HepG2 (cell line): Measurements from ENCODE around the gene NFE2L2.

Source experiments
- ARNT ChIP-seq: fragments of 450-650 bp; IDR thresholded peaks from 2 replicates; pipeline ENCODE4 v1.6.1; 2017
- ATF7 ChIP-seq, 2 experiments: fragments of 450-650 bp in 1 of 2; sonication (generic) in 1 of 2; formaldehyde crosslinking in 1 of 2; IDR thresholded peaks; 2 replicates each; pipeline versions ENCODE4 v1.4.0 to v1.6.1; 2016 to 2020; ENCODE audit warnings: antibody characterized with exemption in 1 of 2, mild to moderate bottlenecking in 1 of 2, missing genetic modification reagents in 1 of 2
- FOXK1 ChIP-seq: sonication (generic); formaldehyde crosslinking; IDR thresholded peaks from 2 replicates; pipeline ENCODE4 v1.4.0; 2020; ENCODE audit warnings: low read depth, missing genetic modification reagents, borderline replicate concordance
- MTA1 ChIP-seq: sonication (generic); formaldehyde crosslinking; IDR thresholded peaks from 2 replicates; pipeline ENCODE4 v1.4.0; 2020; ENCODE audit warnings: missing genetic modification reagents, mild to moderate bottlenecking, borderline replicate concordance
- NR2F2 ChIP-seq: IDR thresholded peaks from 2 replicates; pipeline ENCODE4 v1.6.1; 2012; ENCODE audit warnings: low read depth, inconsistent platforms, borderline replicate concordance
- SMAD3 ChIP-seq: sonication (generic); formaldehyde crosslinking; IDR thresholded peaks from 2 replicates; pipeline ENCODE4 v1.4.0; 2020; ENCODE audit warnings: missing genetic modification reagents
- TF ChIP-seq, protein P1 (sequence below): sonication (generic); formaldehyde crosslinking; IDR thresholded peaks from 2 replicates; pipeline ENCODE4 v1.5.0; 2020; ENCODE audit warnings: mild to moderate bottlenecking, missing genetic modification reagents, moderate library complexity
- TF ChIP-seq, protein P2 (sequence below): sonication (generic); formaldehyde crosslinking; IDR thresholded peaks from 2 replicates; pipeline ENCODE4 v1.4.0; 2020; ENCODE audit warnings: mild to moderate bottlenecking, missing genetic modification reagents
- TF ChIP-seq, protein P3 (sequence below): sonication (generic); formaldehyde crosslinking; IDR thresholded peaks from 2 replicates; pipeline ENCODE4 v1.5.0; 2020; ENCODE audit warnings: missing genetic modification reagents
- TF ChIP-seq, protein P4 (sequence below): sonication (generic); formaldehyde crosslinking; IDR thresholded peaks from 2 replicates; pipeline ENCODE4 v1.4.0; 2020; ENCODE audit warnings: mild to moderate bottlenecking, missing genetic modification reagents
- TF ChIP-seq, protein P5 (sequence below): IDR thresholded peaks from 2 replicates; pipeline ENCODE4 v1.6.1; 2016; ENCODE audit warnings: missing genetic modification reagents, missing compliant biosample characterization
- TF ChIP-seq, protein P6 (sequence below): sonication (generic); formaldehyde crosslinking; IDR thresholded peaks from 2 replicates; pipeline ENCODE4 v1.5.0; 2020; ENCODE audit warnings: missing genetic modification reagents

DNA sequence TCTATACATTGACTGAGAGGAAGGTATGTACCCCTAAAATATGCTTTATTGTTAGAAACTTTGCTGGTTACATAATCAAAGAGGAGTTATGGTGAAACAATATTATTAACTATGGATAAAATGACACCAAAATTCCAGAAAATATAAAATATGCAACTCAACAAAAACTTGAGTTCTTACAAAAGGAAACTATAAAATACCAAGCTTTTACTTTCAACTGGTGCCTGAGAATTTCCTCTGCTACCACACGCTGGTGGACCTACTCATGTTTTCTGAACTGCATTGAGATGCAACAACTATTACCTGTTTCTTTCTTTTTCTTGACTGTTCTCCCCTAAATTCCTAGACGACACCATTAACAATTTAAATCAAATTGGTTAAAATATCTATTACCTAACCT lies 8.2 kb upstream of the NFE2L2 start:
- no peak for TF ChIP-seq MTA1 (CRISPR knock-in tag)
- TF ChIP-seq, protein P1, sequence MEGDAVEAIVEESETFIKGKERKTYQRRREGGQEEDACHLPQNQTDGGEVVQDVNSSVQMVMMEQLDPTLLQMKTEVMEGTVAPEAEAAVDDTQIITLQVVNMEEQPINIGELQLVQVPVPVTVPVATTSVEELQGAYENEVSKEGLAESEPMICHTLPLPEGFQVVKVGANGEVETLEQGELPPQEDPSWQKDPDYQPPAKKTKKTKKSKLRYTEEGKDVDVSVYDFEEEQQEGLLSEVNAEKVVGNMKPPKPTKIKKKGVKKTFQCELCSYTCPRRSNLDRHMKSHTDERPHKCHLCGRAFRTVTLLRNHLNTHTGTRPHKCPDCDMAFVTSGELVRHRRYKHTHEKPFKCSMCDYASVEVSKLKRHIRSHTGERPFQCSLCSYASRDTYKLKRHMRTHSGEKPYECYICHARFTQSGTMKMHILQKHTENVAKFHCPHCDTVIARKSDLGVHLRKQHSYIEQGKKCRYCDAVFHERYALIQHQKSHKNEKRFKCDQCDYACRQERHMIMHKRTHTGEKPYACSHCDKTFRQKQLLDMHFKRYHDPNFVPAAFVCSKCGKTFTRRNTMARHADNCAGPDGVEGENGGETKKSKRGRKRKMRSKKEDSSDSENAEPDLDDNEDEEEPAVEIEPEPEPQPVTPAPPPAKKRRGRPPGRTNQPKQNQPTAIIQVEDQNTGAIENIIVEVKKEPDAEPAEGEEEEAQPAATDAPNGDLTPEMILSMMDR = no peak
- TF ChIP-seq FOXK1 (CRISPR knock-in tag) = no peak
- TF ChIP-seq, protein P2, sequence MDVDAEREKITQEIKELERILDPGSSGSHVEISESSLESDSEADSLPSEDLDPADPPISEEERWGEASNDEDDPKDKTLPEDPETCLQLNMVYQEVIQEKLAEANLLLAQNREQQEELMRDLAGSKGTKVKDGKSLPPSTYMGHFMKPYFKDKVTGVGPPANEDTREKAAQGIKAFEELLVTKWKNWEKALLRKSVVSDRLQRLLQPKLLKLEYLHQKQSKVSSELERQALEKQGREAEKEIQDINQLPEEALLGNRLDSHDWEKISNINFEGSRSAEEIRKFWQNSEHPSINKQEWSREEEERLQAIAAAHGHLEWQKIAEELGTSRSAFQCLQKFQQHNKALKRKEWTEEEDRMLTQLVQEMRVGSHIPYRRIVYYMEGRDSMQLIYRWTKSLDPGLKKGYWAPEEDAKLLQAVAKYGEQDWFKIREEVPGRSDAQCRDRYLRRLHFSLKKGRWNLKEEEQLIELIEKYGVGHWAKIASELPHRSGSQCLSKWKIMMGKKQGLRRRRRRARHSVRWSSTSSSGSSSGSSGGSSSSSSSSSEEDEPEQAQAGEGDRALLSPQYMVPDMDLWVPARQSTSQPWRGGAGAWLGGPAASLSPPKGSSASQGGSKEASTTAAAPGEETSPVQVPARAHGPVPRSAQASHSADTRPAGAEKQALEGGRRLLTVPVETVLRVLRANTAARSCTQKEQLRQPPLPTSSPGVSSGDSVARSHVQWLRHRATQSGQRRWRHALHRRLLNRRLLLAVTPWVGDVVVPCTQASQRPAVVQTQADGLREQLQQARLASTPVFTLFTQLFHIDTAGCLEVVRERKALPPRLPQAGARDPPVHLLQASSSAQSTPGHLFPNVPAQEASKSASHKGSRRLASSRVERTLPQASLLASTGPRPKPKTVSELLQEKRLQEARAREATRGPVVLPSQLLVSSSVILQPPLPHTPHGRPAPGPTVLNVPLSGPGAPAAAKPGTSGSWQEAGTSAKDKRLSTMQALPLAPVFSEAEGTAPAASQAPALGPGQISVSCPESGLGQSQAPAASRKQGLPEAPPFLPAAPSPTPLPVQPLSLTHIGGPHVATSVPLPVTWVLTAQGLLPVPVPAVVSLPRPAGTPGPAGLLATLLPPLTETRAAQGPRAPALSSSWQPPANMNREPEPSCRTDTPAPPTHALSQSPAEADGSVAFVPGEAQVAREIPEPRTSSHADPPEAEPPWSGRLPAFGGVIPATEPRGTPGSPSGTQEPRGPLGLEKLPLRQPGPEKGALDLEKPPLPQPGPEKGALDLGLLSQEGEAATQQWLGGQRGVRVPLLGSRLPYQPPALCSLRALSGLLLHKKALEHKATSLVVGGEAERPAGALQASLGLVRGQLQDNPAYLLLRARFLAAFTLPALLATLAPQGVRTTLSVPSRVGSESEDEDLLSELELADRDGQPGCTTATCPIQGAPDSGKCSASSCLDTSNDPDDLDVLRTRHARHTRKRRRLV (CRISPR knock-in tag) = no peak
- TF ChIP-seq ARNT = no peak
- TF ChIP-seq, protein P3, sequence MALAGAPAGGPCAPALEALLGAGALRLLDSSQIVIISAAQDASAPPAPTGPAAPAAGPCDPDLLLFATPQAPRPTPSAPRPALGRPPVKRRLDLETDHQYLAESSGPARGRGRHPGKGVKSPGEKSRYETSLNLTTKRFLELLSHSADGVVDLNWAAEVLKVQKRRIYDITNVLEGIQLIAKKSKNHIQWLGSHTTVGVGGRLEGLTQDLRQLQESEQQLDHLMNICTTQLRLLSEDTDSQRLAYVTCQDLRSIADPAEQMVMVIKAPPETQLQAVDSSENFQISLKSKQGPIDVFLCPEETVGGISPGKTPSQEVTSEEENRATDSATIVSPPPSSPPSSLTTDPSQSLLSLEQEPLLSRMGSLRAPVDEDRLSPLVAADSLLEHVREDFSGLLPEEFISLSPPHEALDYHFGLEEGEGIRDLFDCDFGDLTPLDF (CRISPR knock-in tag) = no peak
- TF ChIP-seq, protein P4, sequence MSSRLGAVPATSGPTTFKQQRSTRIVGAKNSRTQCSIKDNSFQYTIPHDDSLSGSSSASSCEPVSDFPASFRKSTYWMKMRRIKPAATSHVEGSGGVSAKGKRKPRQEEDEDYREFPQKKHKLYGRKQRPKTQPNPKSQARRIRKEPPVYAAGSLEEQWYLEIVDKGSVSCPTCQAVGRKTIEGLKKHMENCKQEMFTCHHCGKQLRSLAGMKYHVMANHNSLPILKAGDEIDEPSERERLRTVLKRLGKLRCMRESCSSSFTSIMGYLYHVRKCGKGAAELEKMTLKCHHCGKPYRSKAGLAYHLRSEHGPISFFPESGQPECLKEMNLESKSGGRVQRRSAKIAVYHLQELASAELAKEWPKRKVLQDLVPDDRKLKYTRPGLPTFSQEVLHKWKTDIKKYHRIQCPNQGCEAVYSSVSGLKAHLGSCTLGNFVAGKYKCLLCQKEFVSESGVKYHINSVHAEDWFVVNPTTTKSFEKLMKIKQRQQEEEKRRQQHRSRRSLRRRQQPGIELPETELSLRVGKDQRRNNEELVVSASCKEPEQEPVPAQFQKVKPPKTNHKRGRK (CRISPR knock-in tag) = no peak
- TF ChIP-seq, protein P5, sequence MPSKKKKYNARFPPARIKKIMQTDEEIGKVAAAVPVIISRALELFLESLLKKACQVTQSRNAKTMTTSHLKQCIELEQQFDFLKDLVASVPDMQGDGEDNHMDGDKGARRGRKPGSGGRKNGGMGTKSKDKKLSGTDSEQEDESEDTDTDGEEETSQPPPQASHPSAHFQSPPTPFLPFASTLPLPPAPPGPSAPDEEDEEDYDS (CRISPR knock-in tag) = no peak
- no peak for TF ChIP-seq SMAD3 (CRISPR knock-in tag)
- no peak for TF ChIP-seq NR2F2
- no peak for TF ChIP-seq ATF7 (IDR thresholded peaks at IDR 0.05)
- no peak for TF ChIP-seq ATF7 (CRISPR knock-in tag; IDR thresholded peaks at IDR 0.05)
- TF ChIP-seq, protein P6, sequence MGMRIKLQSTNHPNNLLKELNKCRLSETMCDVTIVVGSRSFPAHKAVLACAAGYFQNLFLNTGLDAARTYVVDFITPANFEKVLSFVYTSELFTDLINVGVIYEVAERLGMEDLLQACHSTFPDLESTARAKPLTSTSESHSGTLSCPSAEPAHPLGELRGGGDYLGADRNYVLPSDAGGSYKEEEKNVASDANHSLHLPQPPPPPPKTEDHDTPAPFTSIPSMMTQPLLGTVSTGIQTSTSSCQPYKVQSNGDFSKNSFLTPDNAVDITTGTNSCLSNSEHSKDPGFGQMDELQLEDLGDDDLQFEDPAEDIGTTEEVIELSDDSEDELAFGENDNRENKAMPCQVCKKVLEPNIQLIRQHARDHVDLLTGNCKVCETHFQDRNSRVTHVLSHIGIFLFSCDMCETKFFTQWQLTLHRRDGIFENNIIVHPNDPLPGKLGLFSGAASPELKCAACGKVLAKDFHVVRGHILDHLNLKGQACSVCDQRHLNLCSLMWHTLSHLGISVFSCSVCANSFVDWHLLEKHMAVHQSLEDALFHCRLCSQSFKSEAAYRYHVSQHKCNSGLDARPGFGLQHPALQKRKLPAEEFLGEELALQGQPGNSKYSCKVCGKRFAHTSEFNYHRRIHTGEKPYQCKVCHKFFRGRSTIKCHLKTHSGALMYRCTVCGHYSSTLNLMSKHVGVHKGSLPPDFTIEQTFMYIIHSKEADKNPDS (CRISPR knock-in tag) = no peak
